Bronchial epithelial cell (primary cell): ENCODE measurements around the gene KLRG1. TPM values are rescaled to one million over a fixed set of nuclear protein-coding genes. Genes with fewer than 3 reads are reported as not detected.
A peak's percentile ranks its signal among the peaks of the same experiment; 100 is the strongest.

Source experiments
- DNase-seq: peaks from one replicate; pipeline ENCODE4 v3.0.0-alpha.2; 2010; ENCODE audit warnings: low read depth
- FAIRE-seq: peaks from 2 replicates; lab custom pipeline; 2011; peaks lifted over from hg19 to GRCh38; lab: Jason Lieb, UNC
- H3K27me3 ChIP-seq: 2 replicates; pipeline ENCODE4 v1.5.1; 2011; ENCODE audit warnings: low read length; ENCODE audit not compliant: control insufficient read depth, insufficient read depth
- H3K36me3 ChIP-seq: 2 replicates; pipeline ENCODE4 v1.5.1; 2011; ENCODE audit warnings: low read length; ENCODE audit not compliant: control insufficient read depth, insufficient read depth
- H3K4me3 ChIP-seq: 2 replicates; pipeline ENCODE4 v1.5.1; 2011; ENCODE audit warnings: mild to moderate bottlenecking, low read depth, low read length, control low read depth
- total RNA-seq: library from RNA; depleted of rRNA; stranded (reverse); fragments of >200 nt; gene quantifications from 2 replicates; pipeline ENCODE4 v1.2.1, GENCODE V29; 2014
- TF ChIP-seq, protein P1 (sequence below): IDR thresholded peaks from 2 replicates; pipeline ENCODE4 v1.5.1; 2011; ENCODE audit warnings: mild to moderate bottlenecking, moderate library complexity, low read length, control low read depth, inconsistent platforms; ENCODE audit not compliant: insufficient read depth, severe bottlenecking

Gene KLRG1
- total RNA-seq, 1 donor from 2014 or later = under 0.01 TPM

- no peak overlapping the region for H3K4me3 ChIP-seq
- TF ChIP-seq, protein P1, sequence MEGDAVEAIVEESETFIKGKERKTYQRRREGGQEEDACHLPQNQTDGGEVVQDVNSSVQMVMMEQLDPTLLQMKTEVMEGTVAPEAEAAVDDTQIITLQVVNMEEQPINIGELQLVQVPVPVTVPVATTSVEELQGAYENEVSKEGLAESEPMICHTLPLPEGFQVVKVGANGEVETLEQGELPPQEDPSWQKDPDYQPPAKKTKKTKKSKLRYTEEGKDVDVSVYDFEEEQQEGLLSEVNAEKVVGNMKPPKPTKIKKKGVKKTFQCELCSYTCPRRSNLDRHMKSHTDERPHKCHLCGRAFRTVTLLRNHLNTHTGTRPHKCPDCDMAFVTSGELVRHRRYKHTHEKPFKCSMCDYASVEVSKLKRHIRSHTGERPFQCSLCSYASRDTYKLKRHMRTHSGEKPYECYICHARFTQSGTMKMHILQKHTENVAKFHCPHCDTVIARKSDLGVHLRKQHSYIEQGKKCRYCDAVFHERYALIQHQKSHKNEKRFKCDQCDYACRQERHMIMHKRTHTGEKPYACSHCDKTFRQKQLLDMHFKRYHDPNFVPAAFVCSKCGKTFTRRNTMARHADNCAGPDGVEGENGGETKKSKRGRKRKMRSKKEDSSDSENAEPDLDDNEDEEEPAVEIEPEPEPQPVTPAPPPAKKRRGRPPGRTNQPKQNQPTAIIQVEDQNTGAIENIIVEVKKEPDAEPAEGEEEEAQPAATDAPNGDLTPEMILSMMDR = peak; percentile 53
- no peaks in the 10 kb centered on the region for H3K27me3 ChIP-seq
- DNase-seq (peak; percentile 53), FAIRE-seq (no peak)
- no peaks in the 10 kb centered on the region for H3K36me3 ChIP-seq
Measured at GRCh38 chr12:9039397-9039977, 50.1 kb downstream of the KLRG1 start.

DNA sequence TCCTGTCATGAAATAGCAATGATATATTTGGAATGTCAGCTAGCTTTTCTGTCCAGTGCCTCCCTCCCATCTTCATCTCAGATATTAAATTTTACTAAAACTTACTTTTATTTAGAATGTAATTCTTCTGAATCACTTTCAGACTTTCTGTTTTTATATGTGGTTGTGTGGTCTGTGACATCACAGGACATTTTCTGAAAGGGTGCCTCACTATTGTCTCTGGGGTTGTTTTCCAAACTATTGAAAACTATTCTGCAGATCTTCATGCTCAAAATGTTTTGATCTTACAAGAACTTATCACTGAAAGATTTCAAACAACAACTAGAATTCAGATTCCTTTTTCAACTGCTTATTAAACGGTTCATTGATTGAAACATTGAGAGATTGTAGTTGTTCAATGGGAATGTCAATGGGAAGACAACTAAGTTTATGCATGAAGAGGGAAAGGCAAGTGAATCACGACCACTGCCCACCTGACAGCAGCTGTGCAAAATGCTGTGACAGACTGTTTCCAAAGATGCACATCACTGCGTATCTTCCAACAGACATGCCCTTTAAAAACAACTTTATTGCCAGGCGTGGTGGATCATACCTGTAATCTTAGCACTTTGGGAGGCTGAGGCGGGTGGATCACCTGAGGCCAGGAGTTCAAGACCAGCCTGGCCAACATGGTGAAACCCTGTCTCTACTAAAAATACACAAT, 51.3 kb downstream of the KLRG1 start:
- Histone ChIP-seq H3K4me3 (no peak overlapping the region), H3K27me3 (no peaks in the 10 kb centered on the region), H3K36me3 (no peaks in the 10 kb centered on the region)
- TF ChIP-seq, protein P1 = no peak
- DNase-seq (no peak), FAIRE-seq (no peak)

GRCh38 chr12:9041321-9041720, 52.0 kb downstream of the KLRG1 start:
- Histone ChIP-seq H3K27me3 (no peaks in the 10 kb centered on the region), H3K4me3 (no peak overlapping the region), H3K36me3 (no peaks in the 10 kb centered on the region)
- DNase-seq = no peak
- TF ChIP-seq, protein P1 = no peak
- no peak for FAIRE-seq

DNA sequence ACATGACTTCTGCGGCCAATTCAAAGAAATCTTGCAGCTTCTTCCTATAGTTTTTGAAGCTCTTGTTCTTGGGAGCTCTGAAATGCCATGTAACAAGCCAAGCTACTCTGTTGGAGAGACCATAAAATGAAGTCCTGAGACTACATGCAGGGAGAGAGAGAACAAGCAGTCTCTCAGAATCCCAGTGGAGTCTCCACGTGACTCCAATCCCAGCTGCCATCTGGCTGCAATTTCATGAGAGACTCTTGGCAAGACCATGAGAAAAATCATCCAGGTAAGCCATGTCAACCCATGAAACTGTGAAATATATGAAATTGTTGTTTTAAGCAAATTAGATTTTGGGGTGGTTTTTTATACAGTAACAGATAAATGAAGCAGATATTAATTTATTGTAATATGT, 54.4 kb downstream of the KLRG1 start:
- no peaks in the 10 kb centered on the region for H3K27me3 ChIP-seq
- no peaks in the 10 kb centered on the region for H3K36me3 ChIP-seq
- TF ChIP-seq, protein P1 = no peak
- DNase-seq (no peak), FAIRE-seq (no peak)
- no peak overlapping the region for H3K4me3 ChIP-seq

DNA sequence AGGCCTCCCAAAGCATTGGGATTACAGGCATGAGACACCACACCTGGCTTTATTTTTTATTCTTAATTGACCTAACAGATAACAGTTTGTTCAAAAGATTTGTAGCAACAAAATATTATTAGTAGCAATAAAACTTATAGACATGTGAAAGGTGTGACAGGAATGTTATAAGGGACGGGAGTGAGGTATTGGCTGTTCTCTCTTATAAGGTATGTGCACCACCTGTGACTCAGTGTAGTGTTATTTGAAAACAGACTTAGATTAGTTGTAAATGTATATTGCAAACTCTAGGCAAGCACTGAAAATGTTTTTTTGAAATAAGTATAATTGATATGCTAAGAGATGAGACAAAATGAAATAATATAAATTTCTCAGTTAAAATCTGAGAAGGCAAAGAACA, 57.8 kb downstream of the KLRG1 start:
- FAIRE-seq (no peak), DNase-seq (no peak)
- Histone ChIP-seq H3K4me3 (no peak overlapping the region), H3K27me3 (no peaks in the 10 kb centered on the region), H3K36me3 (no peaks in the 10 kb centered on the region)
- TF ChIP-seq, protein P1 = no peak
